Pancreas (tissue), 10 donors: Measurements from ENCODE around the gene CASS4. TPM values are rescaled to one million over a fixed set of nuclear protein-coding genes. Genes with fewer than 3 reads are reported as not detected.

ENCODE experiments used
- ATAC-seq, 4 donors: fragments of 200-7000 bp; cut with Tn5 transposase; one replicate each; pipeline versions ENCODE4 v1.8.0 to v1.9.1; 2020; ENCODE audit warnings: mild to moderate bottlenecking in 4 of 4, moderate library complexity in 4 of 4
- DNase-seq, 6 donors: peaks; one replicate each; pipeline ENCODE4 v3.0.0-alpha.2; 2020
- FAIRE-seq: peaks from 2 replicates; lab custom pipeline; 2012; peaks lifted over from hg19 to GRCh38; lab: Jason Lieb, UNC
- H3K27ac ChIP-seq, 4 donors: fragments of 200-600 bp; sonication (generic); 1 replicate in 3 of 4; 2 replicates in 1 of 4; pipeline versions ENCODE4 v1.5.0 to v1.8.0; 2020
- H3K27me3 ChIP-seq, 4 donors: fragments of 200-600 bp; one replicate each; pipeline ENCODE4 v1.8.0; 2021
- H3K36me3 ChIP-seq, 3 donors: fragments of 200-600 bp; sonication (generic) in 1 of 3; one replicate each; pipeline versions ENCODE4 v1.5.0 to v1.8.0; 2020 to 2021
- H3K4me1 ChIP-seq, 3 donors: fragments of 200-600 bp; one replicate each; pipeline ENCODE4 v1.8.0; 2021
- H3K4me3 ChIP-seq, 4 donors: fragments of 200-600 bp; sonication (generic) in 2 of 4; one replicate each; pipeline versions ENCODE4 v1.5.0 to v1.8.0; 2020 to 2021
- H3K9me3 ChIP-seq, 4 donors: fragments of 200-600 bp; one replicate each; pipeline ENCODE4 v1.8.0; 2021
- CTCF ChIP-seq, 4 donors: fragments of 200-600 bp; sonication (generic) in 3 of 4; IDR thresholded peaks; one replicate each; pipeline versions ENCODE4 v1.5.0 to v1.8.0; 2021; ENCODE audit warnings: antibody characterized with exemption in 4 of 4
- WGBS, 2 donors: extraction: QIAGEN DNeasy Blood & Tissue Kit; methylation state at CpG; one replicate each; pipeline ENCODE4 v1.1.7; 2013; 5-methylcytosine and 5-hydroxymethylcytosine counted together
- intact Hi-C, 3 donors: fragments of 100-400 bp; cut with DNase I; formaldehyde crosslinking; loops; one replicate each; pipeline versions ENCODE4 v1.11.1 to v1.14.2; 2022
- polyA plus RNA-seq, 2 donors: library from polyadenylated mRNA; stranded (reverse); fragments of 200-250 nt; gene quantifications; one replicate each; pipeline ENCODE4 v1.2.3, GENCODE V29; 2013
- total RNA-seq, 6 donors: library from RNA; stranded (reverse); fragmentation: NEBNext Ultra II Directional in 4 of 6; extraction: Animal tissue kit (Norgen Biotek cat#: 25700) in 4 of 6; gene quantifications; one replicate each; pipeline versions ENCODE4 v1.2.1 to v1.2.4, GENCODE V29; 2021 to 2023
- donor health status: healthy with polysubstance abuse.
- donor health status: DM: no; HTN: no; CAD: no; lungs with moderate emphysema.
- donor health status: DM: no; HTN: no; CAD: no.
- donor health status: control.
- donor health status: control.
- donor health status: Bipolar disorder and iron deficiency.
- donor health status: DM: yes; HTN: yes; CAD: no.
- donor health status: DM: no; HTN: no; CAD: no.
- donor health status: DM: no; HTN: no; CAD: no.
- donor health status: DM: yes; HTN: yes; CAD: no.

CASS4 gene
- total and polyA plus RNA-seq, 8 donors = 0.04 to 1.6 (median 0.22) TPM

GRCh38 chr20:56412949-56413348 lies 889 bp downstream of the CASS4 start:
- peaks cover 0 to 9% (median 1%) of the 10 kb centered on the region in 3 donors for H3K36me3 ChIP-seq
- FAIRE-seq = no peak
- no peak for ATAC-seq
- H3K4me1 ChIP-seq = no peaks in the 10 kb centered on the region
- DNase-seq = no peak
- TF ChIP-seq CTCF (IDR thresholded peaks at IDR 0.05) = no peak
- H3K9me3 ChIP-seq = no peaks in the 10 kb centered on the region
- intact Hi-C loops = no loop called here
- H3K27ac ChIP-seq = peak overlapping the region in 2 of 4 donors; percentile 44 to 51
- 98 to 100% methylated on average over 3 of the region's 3 CpGs for WGBS, 2 donors
- H3K4me3 ChIP-seq = peak overlapping the region in 1 of 4 donors; percentile 17
- no peaks in the 10 kb centered on the region for H3K27me3 ChIP-seq

- no peaks in the 10 kb centered on the region for H3K4me1 ChIP-seq
- ATAC-seq = no peak
- WGBS, 2 donors = 90 to 92% methylated on average over 12 of the region's 12 CpGs
- FAIRE-seq = no peak
- peaks cover 0 to 3% (median 0%) of the 10 kb centered on the region in 3 donors for H3K36me3 ChIP-seq
- intact Hi-C loops = no loop called here
- H3K4me3 ChIP-seq = no peak overlapping the region
- no peaks in the 10 kb centered on the region for H3K9me3 ChIP-seq
- H3K27me3 ChIP-seq = no peaks in the 10 kb centered on the region
- no peak for TF ChIP-seq CTCF (IDR thresholded peaks at IDR 0.05)
- no peak overlapping the region for H3K27ac ChIP-seq
- no peak for DNase-seq
Observed at GRCh38 chr20:56414842-56415765, 3.0 kb downstream of the CASS4 start.

GRCh38 chr20:56417402-56417801 lies 5.3 kb downstream of the CASS4 start:
- TF ChIP-seq CTCF (IDR thresholded peaks at IDR 0.05) = no peak
- FAIRE-seq = no peak

GRCh38 chr20:56417911-56418310 lies 5.9 kb downstream of the CASS4 start:
- Histone ChIP-seq H3K27me3 (no peaks in the 10 kb centered on the region), H3K27ac (peak overlapping the region in 1 of 4 donors; percentile 40), H3K9me3 (no peaks in the 10 kb centered on the region), H3K4me3 (no peak overlapping the region), H3K36me3 (peaks cover 0 to 3% (median 0%) of the 10 kb centered on the region in 3 donors), H3K4me1 (no peaks in the 10 kb centered on the region)
- FAIRE-seq (no peak), ATAC-seq (no peak), DNase-seq (no peak)
- TF ChIP-seq CTCF (IDR thresholded peaks at IDR 0.05) = no peak
- 85 to 91% methylated on average over 4 of the region's 4 CpGs for WGBS, 2 donors
- intact Hi-C loops = no loop called here

More at GRCh38 chr20:56417402-56417801, 5.3 kb downstream of the CASS4 start:
- H3K27ac ChIP-seq = no peak overlapping the region
- no peaks in the 10 kb centered on the region for H3K27me3 ChIP-seq
- no peak for ATAC-seq
- intact Hi-C loops = no loop called here
- WGBS, 2 donors = 92 to 93% methylated on average over 7 of the region's 7 CpGs
- H3K4me3 ChIP-seq = no peak overlapping the region
- H3K4me1 ChIP-seq = no peaks in the 10 kb centered on the region
- peaks cover 0 to 3% (median 0%) of the 10 kb centered on the region in 3 donors for H3K36me3 ChIP-seq
- DNase-seq = no peak
- no peaks in the 10 kb centered on the region for H3K9me3 ChIP-seq
